GM12872 (cell line): Measurements from ENCODE around the gene MEGF6.

Source experiments
- TF ChIP-seq, protein P1 (sequence below): IDR thresholded peaks from 3 replicates; pipeline ENCODE4 v1.5.1; 2011; ENCODE audit warnings: low read depth, mild to moderate bottlenecking, low read length, moderate library complexity; ENCODE audit not compliant: insufficient read depth

The MEGF6 gene

DNA sequence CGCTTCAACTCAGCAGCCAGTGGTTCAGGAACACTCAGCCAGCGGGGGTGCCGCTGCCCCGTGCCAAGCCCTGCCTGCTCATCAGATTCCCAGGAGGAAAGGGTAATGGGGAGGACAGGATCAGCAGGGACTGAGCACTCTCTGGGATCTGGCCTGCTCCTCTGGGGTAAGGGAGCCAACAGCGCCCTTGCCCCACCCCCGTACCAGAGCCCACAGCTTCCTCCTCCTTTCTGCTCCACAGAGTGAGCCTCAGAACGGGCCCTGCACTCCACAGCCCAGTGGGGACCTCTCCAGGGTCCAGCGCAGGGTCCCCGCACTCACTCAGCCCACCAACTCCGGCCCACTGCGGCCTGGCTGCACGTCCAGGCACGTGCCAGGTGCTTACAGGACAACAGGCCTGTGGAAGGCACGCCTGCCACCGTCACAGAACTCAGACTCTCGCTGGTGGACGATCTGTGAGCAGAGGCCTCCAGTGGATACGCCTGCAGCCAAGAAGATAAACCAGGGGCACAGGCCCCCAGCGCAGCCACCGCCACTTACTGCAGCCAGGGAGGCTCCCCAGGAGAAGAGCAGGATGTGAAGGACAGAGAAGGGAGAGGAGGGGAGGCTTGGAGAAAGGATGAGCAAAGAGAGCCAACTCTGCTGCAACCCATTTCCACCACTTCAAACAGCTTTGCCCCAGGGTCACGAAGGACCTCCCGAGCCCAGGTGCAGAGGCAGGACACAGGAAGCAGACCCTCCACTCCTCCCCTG lies 2.1 kb downstream of the MEGF6 start:
- TF ChIP-seq, protein P1, sequence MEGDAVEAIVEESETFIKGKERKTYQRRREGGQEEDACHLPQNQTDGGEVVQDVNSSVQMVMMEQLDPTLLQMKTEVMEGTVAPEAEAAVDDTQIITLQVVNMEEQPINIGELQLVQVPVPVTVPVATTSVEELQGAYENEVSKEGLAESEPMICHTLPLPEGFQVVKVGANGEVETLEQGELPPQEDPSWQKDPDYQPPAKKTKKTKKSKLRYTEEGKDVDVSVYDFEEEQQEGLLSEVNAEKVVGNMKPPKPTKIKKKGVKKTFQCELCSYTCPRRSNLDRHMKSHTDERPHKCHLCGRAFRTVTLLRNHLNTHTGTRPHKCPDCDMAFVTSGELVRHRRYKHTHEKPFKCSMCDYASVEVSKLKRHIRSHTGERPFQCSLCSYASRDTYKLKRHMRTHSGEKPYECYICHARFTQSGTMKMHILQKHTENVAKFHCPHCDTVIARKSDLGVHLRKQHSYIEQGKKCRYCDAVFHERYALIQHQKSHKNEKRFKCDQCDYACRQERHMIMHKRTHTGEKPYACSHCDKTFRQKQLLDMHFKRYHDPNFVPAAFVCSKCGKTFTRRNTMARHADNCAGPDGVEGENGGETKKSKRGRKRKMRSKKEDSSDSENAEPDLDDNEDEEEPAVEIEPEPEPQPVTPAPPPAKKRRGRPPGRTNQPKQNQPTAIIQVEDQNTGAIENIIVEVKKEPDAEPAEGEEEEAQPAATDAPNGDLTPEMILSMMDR: no peak

DNA sequence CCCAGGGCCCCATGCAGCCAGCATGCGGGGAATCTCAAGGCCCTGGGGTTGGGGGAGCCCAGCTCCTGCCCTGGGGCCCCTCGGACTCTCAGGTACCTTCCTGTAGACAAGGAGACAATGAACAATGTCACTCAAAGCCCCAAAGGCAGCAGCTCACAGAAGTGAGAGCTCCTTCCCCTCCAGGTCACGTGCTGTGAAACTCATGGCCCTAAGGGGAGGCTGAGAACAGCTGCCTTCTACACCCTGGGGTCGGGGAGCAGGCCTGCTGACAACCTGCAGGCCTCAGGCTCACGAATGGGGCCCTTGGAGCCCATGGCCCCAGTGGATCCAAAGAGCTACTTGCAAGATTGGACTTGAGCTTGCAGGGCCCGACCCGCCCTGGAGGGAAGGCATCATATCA lies 3.2 kb downstream of the MEGF6 start:
- TF ChIP-seq, protein P1: no peak

DNA sequence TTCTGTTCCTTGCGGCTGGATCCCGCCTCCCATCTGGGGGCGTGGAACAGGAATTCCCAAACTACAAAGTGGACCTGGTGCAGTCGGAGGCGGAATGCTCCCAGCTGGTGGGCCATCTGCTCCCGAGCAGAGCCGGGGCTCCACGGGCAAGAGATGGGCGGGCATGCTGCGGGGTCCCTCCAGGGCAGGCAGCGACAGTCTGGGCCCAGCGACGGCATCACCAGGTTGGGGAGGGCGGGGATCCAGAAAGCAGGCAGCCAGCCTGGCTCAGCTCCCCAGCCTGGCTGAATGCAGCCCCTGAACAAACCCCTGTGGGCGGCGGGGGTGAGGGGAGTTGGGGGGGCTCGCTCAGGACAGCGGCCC lies 3.6 kb downstream of the MEGF6 start:
- TF ChIP-seq, protein P1: no peak

DNA sequence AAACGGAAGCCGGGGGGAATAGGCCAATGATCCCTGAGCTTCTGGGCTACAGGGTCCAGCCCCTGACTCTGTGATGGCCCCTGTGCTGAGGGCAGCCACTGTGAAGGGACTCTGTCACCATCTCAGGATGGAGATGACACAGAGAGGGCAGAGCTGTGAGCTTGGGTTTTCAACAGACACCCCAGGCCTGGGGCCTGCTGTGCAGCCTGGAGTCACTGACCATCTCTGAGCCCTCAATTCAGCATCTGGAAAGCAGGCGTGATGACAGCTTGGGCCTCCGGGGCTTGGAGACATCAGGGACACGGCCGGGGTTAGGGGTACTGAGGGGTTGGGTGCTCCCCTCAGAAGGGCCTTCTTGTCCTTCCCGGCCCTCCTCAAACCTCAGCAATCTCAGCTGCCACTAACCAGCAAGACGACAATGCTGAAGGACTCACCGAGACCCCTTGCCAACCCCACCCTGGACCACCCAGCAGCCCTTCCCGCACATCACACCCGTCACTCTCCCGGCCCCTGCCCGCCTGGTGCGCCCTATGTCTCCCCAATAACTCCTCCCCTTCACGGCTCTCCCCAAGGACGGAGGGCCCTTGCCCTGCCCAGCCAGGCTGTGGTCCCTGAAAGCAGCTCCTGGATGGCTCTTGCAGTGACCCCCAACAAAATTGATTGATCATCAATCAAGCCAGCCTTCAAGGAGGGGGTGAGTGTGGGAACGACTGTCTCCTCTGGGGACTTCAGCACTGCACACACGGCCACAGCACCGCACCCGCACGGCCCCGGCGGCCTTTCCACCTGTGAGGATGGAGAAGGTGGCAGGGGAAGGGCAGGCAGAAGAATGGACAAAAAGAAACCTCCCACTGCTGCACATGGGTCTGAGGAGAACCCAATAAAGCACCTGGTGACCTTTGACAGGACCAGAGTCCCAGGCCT lies 4.3 kb downstream of the MEGF6 start:
- TF ChIP-seq, protein P1: no peak

DNA sequence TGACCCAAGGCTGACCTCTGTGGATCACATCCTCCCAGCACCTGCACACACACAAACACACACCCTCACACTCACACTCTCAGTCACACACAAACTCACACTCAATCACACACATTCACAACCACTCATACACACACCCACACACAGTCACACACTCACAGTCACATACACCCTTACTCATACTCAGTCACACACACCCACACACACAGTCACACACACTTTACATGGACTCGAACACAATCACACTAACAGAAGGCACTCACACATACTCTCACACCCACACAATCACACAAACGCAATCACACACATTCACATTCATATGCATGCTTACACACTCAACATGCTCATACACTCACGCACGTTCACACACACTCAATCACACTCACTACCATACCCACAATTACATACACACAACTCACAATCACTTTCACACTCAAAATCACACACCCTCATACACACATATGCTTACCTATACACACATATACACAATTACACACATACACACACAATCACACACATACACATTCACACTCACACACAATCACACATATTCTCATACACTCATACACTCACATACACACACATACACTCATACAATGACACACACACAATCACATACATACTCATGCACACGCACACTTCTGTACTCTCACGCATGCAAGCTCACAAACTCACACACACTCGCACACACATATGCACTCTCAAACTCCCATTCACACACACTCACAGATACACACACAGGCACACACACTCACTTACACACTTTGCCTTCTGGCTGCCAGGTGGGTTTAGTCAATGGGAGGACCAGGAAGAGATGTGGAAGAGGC lies 6.1 kb downstream of the MEGF6 start:
- TF ChIP-seq, protein P1: no peak

DNA sequence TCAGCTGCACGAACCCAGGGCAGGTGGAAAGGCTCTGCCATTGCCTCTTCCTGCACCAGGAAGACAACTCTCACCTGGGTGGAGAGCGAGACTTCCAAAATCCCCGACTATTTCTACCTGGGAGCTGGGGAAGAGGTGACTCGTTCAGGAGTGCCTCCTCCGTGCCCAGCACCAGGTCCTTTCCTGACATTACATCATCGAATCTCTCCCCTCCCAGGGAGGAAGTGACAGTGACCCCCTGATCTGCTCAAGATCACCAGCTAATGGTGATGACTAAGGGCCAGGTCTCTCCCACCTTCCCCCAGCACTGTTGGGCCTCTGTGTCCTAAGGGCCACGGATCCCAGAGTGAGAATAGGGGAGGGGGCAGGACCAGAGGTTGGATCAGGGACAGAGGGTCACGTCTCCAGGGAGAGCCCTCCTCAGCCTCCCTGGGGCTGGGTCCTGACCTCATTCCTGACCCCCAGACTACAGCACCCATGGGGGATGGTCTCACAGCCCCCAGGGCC lies 6.8 kb downstream of the MEGF6 start:
- TF ChIP-seq, protein P1: no peak
